Endodermal cell (in vitro differentiated cells): ENCODE results near the gene BNC2. TPM values are rescaled to one million over a fixed set of nuclear protein-coding genes. Genes with fewer than 3 reads are reported as not detected.

Experiments used
- DNase-seq: peaks from one replicate; pipeline ENCODE4 v3.0.0-alpha.2; 2017
- H3K27ac ChIP-seq: 2 replicates; pipeline ENCODE4 v1.5.1; 2013; ENCODE audit warnings: mild to moderate bottlenecking, low read depth, low read length, moderate library complexity
- H3K27me3 ChIP-seq: 2 replicates; pipeline ENCODE4 v1.6.1; 2013; ENCODE audit warnings: mild to moderate bottlenecking, low read length, moderate library complexity; ENCODE audit not compliant: insufficient read depth, control insufficient read depth, poor library complexity, severe bottlenecking
- H3K36me3 ChIP-seq: 2 replicates; pipeline ENCODE4 v1.7.0; 2013; ENCODE audit warnings: mild to moderate bottlenecking, low read length, moderate library complexity; ENCODE audit not compliant: control insufficient read depth, insufficient read depth
- H3K4me1 ChIP-seq: one replicate; pipeline ENCODE4 v1.7.0; 2013; ENCODE audit warnings: low read length; ENCODE audit not compliant: control insufficient read depth, insufficient read depth
- H3K4me3 ChIP-seq: 2 replicates; pipeline ENCODE4 v1.5.1; 2013; ENCODE audit warnings: mild to moderate bottlenecking, low read length, moderate library complexity
- H3K9ac ChIP-seq: 2 replicates; pipeline ENCODE4 v1.6.1; 2013; ENCODE audit warnings: mild to moderate bottlenecking, low read length, moderate library complexity; ENCODE audit not compliant: poor library complexity, severe bottlenecking; ENCODE audit errors: extremely low read depth
- H3K9me3 ChIP-seq: 2 replicates; pipeline ENCODE4 v1.6.1; 2013; ENCODE audit warnings: mild to moderate bottlenecking, low read length, moderate library complexity; ENCODE audit not compliant: control insufficient read depth
- H3K27ac Mint-ChIP-seq: 2 replicates; pipeline ENCODE4 v1.8.0; 2020; ENCODE audit warnings: mixed read lengths
- H3K27me3 Mint-ChIP-seq: 2 replicates; pipeline ENCODE4 v1.8.0; 2021; ENCODE audit warnings: mild to moderate bottlenecking, mixed read lengths; ENCODE audit not compliant: insufficient read depth
- H3K36me3 Mint-ChIP-seq: 2 replicates; pipeline ENCODE4 v1.8.0; 2020; ENCODE audit warnings: low read depth, mixed read lengths
- H3K4me1 Mint-ChIP-seq: 2 replicates; pipeline ENCODE4 v1.8.0; 2020; ENCODE audit warnings: mixed read lengths
- H3K4me3 Mint-ChIP-seq: 2 replicates; pipeline ENCODE4 v1.8.0; 2020; ENCODE audit warnings: mild to moderate bottlenecking, moderate library complexity, mixed read lengths
- H3K9me3 Mint-ChIP-seq: 2 replicates; pipeline ENCODE4 v1.8.0; 2020; ENCODE audit warnings: mild to moderate bottlenecking, mixed read lengths
- whole genome bisulfite sequencing, 2 experiments: methylation state at CpG; one replicate each; pipeline versions ENCODE4 v1.1.5 to v1.1.7; 2013; ENCODE audit warnings: missing lambda C conversion rate in 2 of 2, mixed read lengths in 1 of 2; ENCODE audit not compliant: insufficient coverage in 1 of 2, insufficient read length in 1 of 2; 5-methylcytosine and 5-hydroxymethylcytosine counted together
- total RNA-seq, 2 donors: library from RNA; stranded (reverse); fragmentation: NEBNext Ultra II Directional in 1 of 2; extraction: Animal tissue kit (Norgen Biotek cat#: 25700) in 1 of 2; gene quantifications; 2 replicates in 1 of 2; 3 replicates in 1 of 2; pipeline ENCODE4 v1.2.1, GENCODE V29; 2021
- TF ChIP-seq, protein P1 (sequence below): fragments of 200-600 bp; sonication (generic); conservative IDR thresholded peaks from 2 replicates; pipeline ENCODE4 v1.5.0; 2021; ENCODE audit warnings: antibody characterized with exemption, mild to moderate bottlenecking

Gene BNC2
- total RNA-seq, 2 donors from 2014 or later = 3.0 to 10.5 TPM

DNA sequence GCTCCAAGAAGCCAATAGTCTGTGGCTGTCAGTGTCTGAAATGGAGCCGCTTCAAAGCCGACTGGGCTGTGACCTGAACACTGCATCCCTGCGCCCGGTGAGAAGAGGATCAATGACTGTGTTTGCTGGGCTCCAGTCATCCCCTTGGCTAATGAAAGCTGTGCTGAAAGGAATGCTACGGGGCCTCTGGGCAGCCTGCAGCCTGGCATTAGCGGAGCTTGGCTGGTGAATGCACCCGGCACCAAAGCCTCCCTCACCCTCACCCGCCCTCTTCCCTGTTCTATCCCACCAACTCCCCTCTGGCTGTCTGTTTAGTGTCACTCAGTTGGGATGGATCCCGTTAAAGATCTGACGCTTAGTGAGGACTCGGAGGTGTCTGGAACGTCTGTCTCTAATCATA, 355.3 kb downstream of the BNC2 start:
- H3K27me3 Mint-ChIP-seq = no peaks in the 10 kb centered on the region
- peak overlapping the region; percentile 31 for H3K4me3 Mint-ChIP-seq
- Histone ChIP-seq H3K36me3 (no peaks in the 10 kb centered on the region), H3K9me3 (no peaks in the 10 kb centered on the region), H3K9ac (no peak overlapping the region), H3K27ac (peak overlapping the region; percentile 62), H3K4me1 (peaks cover 15% of the 10 kb centered on the region), H3K27me3 (no peaks in the 10 kb centered on the region), H3K4me3 (no peak overlapping the region)
- WGBS, 2 experiments = 40 to 61% methylated on average over 7 to 12 of the region's 12 CpGs
- peak; percentile 73 for DNase-seq
- no peaks in the 10 kb centered on the region for H3K9me3 Mint-ChIP-seq
- TF ChIP-seq, protein P1, sequence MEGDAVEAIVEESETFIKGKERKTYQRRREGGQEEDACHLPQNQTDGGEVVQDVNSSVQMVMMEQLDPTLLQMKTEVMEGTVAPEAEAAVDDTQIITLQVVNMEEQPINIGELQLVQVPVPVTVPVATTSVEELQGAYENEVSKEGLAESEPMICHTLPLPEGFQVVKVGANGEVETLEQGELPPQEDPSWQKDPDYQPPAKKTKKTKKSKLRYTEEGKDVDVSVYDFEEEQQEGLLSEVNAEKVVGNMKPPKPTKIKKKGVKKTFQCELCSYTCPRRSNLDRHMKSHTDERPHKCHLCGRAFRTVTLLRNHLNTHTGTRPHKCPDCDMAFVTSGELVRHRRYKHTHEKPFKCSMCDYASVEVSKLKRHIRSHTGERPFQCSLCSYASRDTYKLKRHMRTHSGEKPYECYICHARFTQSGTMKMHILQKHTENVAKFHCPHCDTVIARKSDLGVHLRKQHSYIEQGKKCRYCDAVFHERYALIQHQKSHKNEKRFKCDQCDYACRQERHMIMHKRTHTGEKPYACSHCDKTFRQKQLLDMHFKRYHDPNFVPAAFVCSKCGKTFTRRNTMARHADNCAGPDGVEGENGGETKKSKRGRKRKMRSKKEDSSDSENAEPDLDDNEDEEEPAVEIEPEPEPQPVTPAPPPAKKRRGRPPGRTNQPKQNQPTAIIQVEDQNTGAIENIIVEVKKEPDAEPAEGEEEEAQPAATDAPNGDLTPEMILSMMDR = no peak
- H3K4me1 Mint-ChIP-seq = peaks cover 53% of the 10 kb centered on the region
- no peaks in the 10 kb centered on the region for H3K36me3 Mint-ChIP-seq
- no peak overlapping the region for H3K27ac Mint-ChIP-seq

DNA sequence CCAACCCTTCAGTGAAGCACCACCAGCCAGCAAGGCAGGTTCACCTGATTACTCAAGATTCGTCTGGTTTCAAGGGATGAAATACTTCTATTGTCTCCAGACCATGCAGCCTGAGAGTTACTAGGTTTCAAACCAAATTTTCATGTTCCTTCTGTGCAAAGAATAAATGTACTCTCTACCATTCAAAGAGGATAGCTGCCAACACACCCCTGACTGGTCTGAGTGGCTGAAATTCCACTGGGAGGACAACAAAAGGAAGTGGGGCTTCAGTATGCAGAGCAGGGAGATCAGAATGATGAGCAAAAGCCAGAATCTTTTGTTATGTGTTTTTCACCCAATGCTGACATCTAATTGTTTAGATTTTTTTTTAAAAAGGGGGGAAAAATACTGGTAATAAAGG, 356.3 kb downstream of the BNC2 start:
- H3K9ac ChIP-seq = no peak overlapping the region
- peak overlapping the region; percentile 25 for H3K27ac ChIP-seq
- H3K36me3 ChIP-seq = no peaks in the 10 kb centered on the region
- peak; percentile 60 for DNase-seq
- H3K4me3 ChIP-seq = no peak overlapping the region
- peaks cover 18% of the 10 kb centered on the region for H3K4me1 ChIP-seq
- Mint-ChIP-seq H3K27me3 (no peaks in the 10 kb centered on the region), H3K4me1 (peaks cover 51% of the 10 kb centered on the region), H3K9me3 (no peaks in the 10 kb centered on the region), H3K4me3 (no peak overlapping the region), H3K36me3 (no peaks in the 10 kb centered on the region), H3K27ac (peak overlapping the region; percentile 19)
- WGBS, 2 experiments = 40 to 68% methylated on average over 1 of the region's 1 CpG
- TF ChIP-seq, protein P1 = no peak
- no peaks in the 10 kb centered on the region for H3K9me3 ChIP-seq
- H3K27me3 ChIP-seq = no peaks in the 10 kb centered on the region

DNA sequence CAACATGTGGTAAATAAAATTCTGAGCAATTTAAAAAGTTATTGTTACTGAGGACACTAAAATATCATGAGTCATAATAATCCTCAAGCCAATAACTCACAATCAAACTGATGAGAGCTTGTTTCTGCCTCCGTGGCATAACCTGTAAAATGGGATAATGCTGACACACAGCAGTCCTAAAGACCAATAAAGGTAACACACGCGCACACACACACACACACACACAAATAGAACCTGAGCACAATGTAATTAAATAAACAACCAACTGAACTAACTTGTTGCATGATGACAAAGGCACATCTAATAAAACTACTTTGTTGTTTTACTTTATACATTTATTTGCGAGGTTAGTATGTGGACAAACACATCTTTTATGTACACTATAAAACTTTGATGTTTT, 358.2 kb downstream of the BNC2 start:
- H3K4me1 Mint-ChIP-seq = peaks cover 42% of the 10 kb centered on the region

More for the DNA sequence above, 358.2 kb downstream of the BNC2 start:
- Histone ChIP-seq H3K9me3 (no peaks in the 10 kb centered on the region), H3K9ac (no peak overlapping the region), H3K27ac (no peak overlapping the region), H3K36me3 (no peaks in the 10 kb centered on the region), H3K4me3 (no peak overlapping the region), H3K27me3 (no peaks in the 10 kb centered on the region), H3K4me1 (peaks cover 14% of the 10 kb centered on the region)
- 84% methylated on average over 3 of the region's 4 CpGs; no CpG with 5 or more reads in 1 of the 2 experiments for WGBS, 2 experiments
- Mint-ChIP-seq H3K9me3 (no peaks in the 10 kb centered on the region), H3K36me3 (no peaks in the 10 kb centered on the region), H3K27me3 (no peaks in the 10 kb centered on the region), H3K4me3 (no peak overlapping the region), H3K27ac (no peak overlapping the region)
- no peak for DNase-seq
- TF ChIP-seq, protein P1 = no peak
